Activated naive CD4-positive, alpha-beta T cell treated with anti-CD3 and anti-CD28 coated beads, Interleukin-2, amount 50 U/mL, for 16 hours (primary cell): ENCODE measurements around the gene MFAP3L.

ENCODE experiments used
- DNase-seq: peaks from one replicate; pipeline ENCODE4 v3.0.0-alpha.2; 2020

MFAP3L gene

GRCh38 chr4:170017252-170017651 is 8.9 kb downstream of the MFAP3L start:
- DNase-seq, result no peak

- DNase-seq, result no peak
These were observed 10.9 kb downstream of the MFAP3L start for GRCh38 chr4:170015285-170015684.

GRCh38 chr4:170014359-170015011 is 11.7 kb downstream of the MFAP3L start:
- DNase-seq, result no peak

GRCh38 chr4:170012629-170012958 is 13.6 kb downstream of the MFAP3L start:
- no peak for DNase-seq

GRCh38 chr4:170011921-170012628 is 14.1 kb downstream of the MFAP3L start:
- DNase-seq, result no peak

- DNase-seq, result no peak
These were observed 16.9 kb downstream of the MFAP3L start for GRCh38 chr4:170009291-170009690.

GRCh38 chr4:170008801-170009200 is 17.4 kb downstream of the MFAP3L start:
- no peak for DNase-seq

- no peak for DNase-seq
These were observed 17.8 kb downstream of the MFAP3L start for GRCh38 chr4:170008371-170008770.

- no peak for DNase-seq
These were observed 19.1 kb downstream of the MFAP3L start for GRCh38 chr4:170007113-170007512.

GRCh38 chr4:170005472-170005871 is 20.7 kb downstream of the MFAP3L start:
- no peak for DNase-seq

- no peak for DNase-seq
These were observed 21.4 kb downstream of the MFAP3L start for GRCh38 chr4:170004651-170005295.

GRCh38 chr4:170003071-170004070 is 22.8 kb downstream of the MFAP3L start:
- no peak for DNase-seq

- DNase-seq, result no peak
These were observed 24.4 kb downstream of the MFAP3L start for GRCh38 chr4:170001745-170002267.

GRCh38 chr4:170001011-170001744 is 25.0 kb downstream of the MFAP3L start:
- no peak for DNase-seq

GRCh38 chr4:169999923-170000322 is 26.3 kb downstream of the MFAP3L start:
- DNase-seq, result no peak

GRCh38 chr4:169998981-169999380 is 27.2 kb downstream of the MFAP3L start:
- DNase-seq, result no peak

- no peak for DNase-seq
These were observed 29.6 kb downstream of the MFAP3L start for GRCh38 chr4:169996379-169997240.

- DNase-seq, result no peak
These were observed 32.7 kb downstream of the MFAP3L start for GRCh38 chr4:169993531-169993930.

GRCh38 chr4:169988252-169988651 is 37.9 kb downstream of the MFAP3L start:
- no peak for DNase-seq

- no peak for DNase-seq
These were observed 38.6 kb downstream of the MFAP3L start for GRCh38 chr4:169987327-169988228.
